ENCODE measurements around the gene PLA2G2D.

GRCh38 chr1:20167126-20167525, 47.8 kb upstream of the PLA2G2D start:
- TF ChIP-seq CTCF (IDR thresholded peaks at IDR 0.05; ENCODE audit: insufficient read depth, low read length, poor library complexity, severe bottlenecking) (no peak), EZH2phosphoT487 (conservative IDR thresholded peaks at IDR 0.05; ENCODE audit: low read length) (no peak)

Data from SU-DHL-6 (cell line).